A549 (cell line): ENCODE results near the gene TCF3.

Source experiments
- CEBPB ChIP-seq, 2 experiments: fragments of >200 bp in 1 of 2; sonication (Bioruptor Twin) in 1 of 2; formaldehyde crosslinking in 1 of 2; IDR thresholded peaks; 2 replicates each; pipeline ENCODE4 v1.6.1; 2012 to 2016
- CHD4 ChIP-seq: fragments of 200-600 bp; sonication (generic); IDR thresholded peaks from 2 replicates; pipeline ENCODE4 v1.6.1; 2016; ENCODE audit warnings: antibody characterized with exemption, mild to moderate bottlenecking, borderline replicate concordance
- EP300 ChIP-seq, 2 experiments: fragments of >200 bp; sonication (Bioruptor Twin); formaldehyde crosslinking; IDR thresholded peaks; 2 replicates in 1 of 2; 3 replicates in 1 of 2; pipeline ENCODE4 v1.6.1; 2016 to 2017
- FOSB ChIP-seq: fragments of 250-450 bp; sonication (Bioruptor Pico); IDR thresholded peaks from 2 replicates; pipeline ENCODE4 v1.5.0; 2020; ENCODE audit warnings: mild to moderate bottlenecking, moderate library complexity
- HDAC2 ChIP-seq: fragments of 200-600 bp; sonication (generic); IDR thresholded peaks from 2 replicates; pipeline ENCODE4 v1.6.1; 2016
- MAZ ChIP-seq: fragments of 150-350 bp; IDR thresholded peaks from 2 replicates; pipeline ENCODE4 v1.6.1; 2014; ENCODE audit warnings: antibody characterized with exemption, low read depth, low read length, borderline replicate concordance
- MYC ChIP-seq: IDR thresholded peaks from 2 replicates; pipeline ENCODE4 v1.6.1; 2012; ENCODE audit warnings: mild to moderate bottlenecking, inconsistent platforms, low read length, improper control_type of control experiment, borderline replicate concordance
- POLR2A ChIP-seq: IDR thresholded peaks from 2 replicates; pipeline ENCODE4 v1.6.1; 2012; ENCODE audit warnings: mild to moderate bottlenecking, low read length
- RAD21 ChIP-seq, 2 experiments: fragments of >200 bp in 1 of 2; sonication (Bioruptor Twin) in 1 of 2; formaldehyde crosslinking in 1 of 2; IDR thresholded peaks in 1 of 2; conservative IDR thresholded peaks in 1 of 2; 2 replicates in 1 of 2; 3 replicates in 1 of 2; pipeline ENCODE4 v1.6.1; 2012 to 2018; ENCODE audit warnings: inconsistent platforms in 1 of 2
- TF ChIP-seq, protein P1 (sequence below): fragments of >200 bp; sonication (Bioruptor Twin); formaldehyde crosslinking; IDR thresholded peaks from 3 replicates; pipeline ENCODE4 v1.5.1; 2016
- TF ChIP-seq, protein P2 (sequence below): fragments of 200-600 bp; sonication (generic); IDR thresholded peaks from 2 replicates; pipeline ENCODE4 v1.6.1; 2016; ENCODE audit warnings: antibody characterized with exemption, mild to moderate bottlenecking, moderate library complexity
- TF ChIP-seq, protein P3 (sequence below): fragments of 450-650 bp; IDR thresholded peaks from 2 replicates; pipeline ENCODE4 v1.6.1; 2014; ENCODE audit warnings: antibody characterized with exemption

DNA sequence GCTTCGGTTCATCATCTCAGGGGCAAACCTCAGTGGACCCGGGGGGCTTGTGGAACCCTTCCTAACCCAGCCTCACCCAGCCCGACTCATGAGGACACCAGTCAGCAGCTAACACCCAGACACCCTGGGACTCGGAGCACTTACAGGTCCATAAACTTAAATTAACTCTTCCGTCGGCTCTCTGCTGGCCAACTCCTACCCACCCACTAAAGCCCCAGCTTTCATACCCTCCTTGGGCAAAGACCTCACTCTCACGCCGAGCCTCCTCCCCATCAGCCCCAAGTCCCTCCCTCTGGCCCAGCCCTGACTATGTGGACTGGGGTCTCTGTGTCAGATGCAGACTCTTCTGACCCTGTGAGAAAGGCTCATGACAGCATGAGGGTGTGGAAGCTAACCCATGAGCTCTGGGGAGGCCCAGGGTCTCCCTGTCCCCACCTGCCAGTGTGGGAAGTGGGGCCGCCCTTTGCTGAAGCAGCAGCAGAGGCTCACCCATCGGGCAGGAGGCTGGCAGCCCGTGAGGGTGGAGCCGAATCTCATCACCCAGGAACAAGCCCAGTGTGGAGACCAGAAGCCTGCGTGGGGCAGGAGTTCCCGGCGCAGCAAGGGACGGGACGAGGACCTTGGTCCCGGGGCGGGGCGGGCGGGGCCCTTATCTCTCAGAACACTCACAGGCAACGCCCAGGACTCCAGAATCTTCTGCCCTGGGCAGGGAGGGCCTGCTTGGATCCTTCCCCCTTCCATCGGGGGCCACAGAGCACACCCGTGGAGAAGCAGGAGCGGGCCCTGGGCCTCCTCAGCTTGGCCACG is 19.8 kb downstream of the TCF3 start:
- TF ChIP-seq, protein P1, sequence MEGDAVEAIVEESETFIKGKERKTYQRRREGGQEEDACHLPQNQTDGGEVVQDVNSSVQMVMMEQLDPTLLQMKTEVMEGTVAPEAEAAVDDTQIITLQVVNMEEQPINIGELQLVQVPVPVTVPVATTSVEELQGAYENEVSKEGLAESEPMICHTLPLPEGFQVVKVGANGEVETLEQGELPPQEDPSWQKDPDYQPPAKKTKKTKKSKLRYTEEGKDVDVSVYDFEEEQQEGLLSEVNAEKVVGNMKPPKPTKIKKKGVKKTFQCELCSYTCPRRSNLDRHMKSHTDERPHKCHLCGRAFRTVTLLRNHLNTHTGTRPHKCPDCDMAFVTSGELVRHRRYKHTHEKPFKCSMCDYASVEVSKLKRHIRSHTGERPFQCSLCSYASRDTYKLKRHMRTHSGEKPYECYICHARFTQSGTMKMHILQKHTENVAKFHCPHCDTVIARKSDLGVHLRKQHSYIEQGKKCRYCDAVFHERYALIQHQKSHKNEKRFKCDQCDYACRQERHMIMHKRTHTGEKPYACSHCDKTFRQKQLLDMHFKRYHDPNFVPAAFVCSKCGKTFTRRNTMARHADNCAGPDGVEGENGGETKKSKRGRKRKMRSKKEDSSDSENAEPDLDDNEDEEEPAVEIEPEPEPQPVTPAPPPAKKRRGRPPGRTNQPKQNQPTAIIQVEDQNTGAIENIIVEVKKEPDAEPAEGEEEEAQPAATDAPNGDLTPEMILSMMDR = no peak
- TF ChIP-seq EP300 (IDR thresholded peaks at IDR 0.05) (no peak), MAZ (no peak), CHD4 (no peak), CEBPB (IDR thresholded peaks at IDR 0.05) (no peak), HDAC2 (no peak), POLR2A (no peak), FOSB (CRISPR knock-in tag) (no peak), RAD21 (conservative IDR thresholded peaks at IDR 0.05 in 1 of 2, IDR thresholded peaks at IDR 0.05 in 1 of 2) (no peak), MYC (no peak)
- TF ChIP-seq, protein P2, sequence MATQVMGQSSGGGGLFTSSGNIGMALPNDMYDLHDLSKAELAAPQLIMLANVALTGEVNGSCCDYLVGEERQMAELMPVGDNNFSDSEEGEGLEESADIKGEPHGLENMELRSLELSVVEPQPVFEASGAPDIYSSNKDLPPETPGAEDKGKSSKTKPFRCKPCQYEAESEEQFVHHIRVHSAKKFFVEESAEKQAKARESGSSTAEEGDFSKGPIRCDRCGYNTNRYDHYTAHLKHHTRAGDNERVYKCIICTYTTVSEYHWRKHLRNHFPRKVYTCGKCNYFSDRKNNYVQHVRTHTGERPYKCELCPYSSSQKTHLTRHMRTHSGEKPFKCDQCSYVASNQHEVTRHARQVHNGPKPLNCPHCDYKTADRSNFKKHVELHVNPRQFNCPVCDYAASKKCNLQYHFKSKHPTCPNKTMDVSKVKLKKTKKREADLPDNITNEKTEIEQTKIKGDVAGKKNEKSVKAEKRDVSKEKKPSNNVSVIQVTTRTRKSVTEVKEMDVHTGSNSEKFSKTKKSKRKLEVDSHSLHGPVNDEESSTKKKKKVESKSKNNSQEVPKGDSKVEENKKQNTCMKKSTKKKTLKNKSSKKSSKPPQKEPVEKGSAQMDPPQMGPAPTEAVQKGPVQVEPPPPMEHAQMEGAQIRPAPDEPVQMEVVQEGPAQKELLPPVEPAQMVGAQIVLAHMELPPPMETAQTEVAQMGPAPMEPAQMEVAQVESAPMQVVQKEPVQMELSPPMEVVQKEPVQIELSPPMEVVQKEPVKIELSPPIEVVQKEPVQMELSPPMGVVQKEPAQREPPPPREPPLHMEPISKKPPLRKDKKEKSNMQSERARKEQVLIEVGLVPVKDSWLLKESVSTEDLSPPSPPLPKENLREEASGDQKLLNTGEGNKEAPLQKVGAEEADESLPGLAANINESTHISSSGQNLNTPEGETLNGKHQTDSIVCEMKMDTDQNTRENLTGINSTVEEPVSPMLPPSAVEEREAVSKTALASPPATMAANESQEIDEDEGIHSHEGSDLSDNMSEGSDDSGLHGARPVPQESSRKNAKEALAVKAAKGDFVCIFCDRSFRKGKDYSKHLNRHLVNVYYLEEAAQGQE = no peak
- TF ChIP-seq, protein P3, sequence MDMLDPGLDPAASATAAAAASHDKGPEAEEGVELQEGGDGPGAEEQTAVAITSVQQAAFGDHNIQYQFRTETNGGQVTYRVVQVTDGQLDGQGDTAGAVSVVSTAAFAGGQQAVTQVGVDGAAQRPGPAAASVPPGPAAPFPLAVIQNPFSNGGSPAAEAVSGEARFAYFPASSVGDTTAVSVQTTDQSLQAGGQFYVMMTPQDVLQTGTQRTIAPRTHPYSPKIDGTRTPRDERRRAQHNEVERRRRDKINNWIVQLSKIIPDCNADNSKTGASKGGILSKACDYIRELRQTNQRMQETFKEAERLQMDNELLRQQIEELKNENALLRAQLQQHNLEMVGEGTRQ = no peak
